HG03045 (cell line): ENCODE measurements around the gene BICDL2.
A peak's percentile ranks its signal among the peaks of the same experiment; 100 is the strongest.

Experiments used
- ATAC-seq: cut with Tn5 transposase; IDR thresholded peaks from one replicate; pipeline ENCODE4 v1.9.1; 2021; ENCODE audit warnings: mild to moderate bottlenecking, moderate library complexity; ENCODE audit not compliant: unreplicated experiment

BICDL2 gene

DNA sequence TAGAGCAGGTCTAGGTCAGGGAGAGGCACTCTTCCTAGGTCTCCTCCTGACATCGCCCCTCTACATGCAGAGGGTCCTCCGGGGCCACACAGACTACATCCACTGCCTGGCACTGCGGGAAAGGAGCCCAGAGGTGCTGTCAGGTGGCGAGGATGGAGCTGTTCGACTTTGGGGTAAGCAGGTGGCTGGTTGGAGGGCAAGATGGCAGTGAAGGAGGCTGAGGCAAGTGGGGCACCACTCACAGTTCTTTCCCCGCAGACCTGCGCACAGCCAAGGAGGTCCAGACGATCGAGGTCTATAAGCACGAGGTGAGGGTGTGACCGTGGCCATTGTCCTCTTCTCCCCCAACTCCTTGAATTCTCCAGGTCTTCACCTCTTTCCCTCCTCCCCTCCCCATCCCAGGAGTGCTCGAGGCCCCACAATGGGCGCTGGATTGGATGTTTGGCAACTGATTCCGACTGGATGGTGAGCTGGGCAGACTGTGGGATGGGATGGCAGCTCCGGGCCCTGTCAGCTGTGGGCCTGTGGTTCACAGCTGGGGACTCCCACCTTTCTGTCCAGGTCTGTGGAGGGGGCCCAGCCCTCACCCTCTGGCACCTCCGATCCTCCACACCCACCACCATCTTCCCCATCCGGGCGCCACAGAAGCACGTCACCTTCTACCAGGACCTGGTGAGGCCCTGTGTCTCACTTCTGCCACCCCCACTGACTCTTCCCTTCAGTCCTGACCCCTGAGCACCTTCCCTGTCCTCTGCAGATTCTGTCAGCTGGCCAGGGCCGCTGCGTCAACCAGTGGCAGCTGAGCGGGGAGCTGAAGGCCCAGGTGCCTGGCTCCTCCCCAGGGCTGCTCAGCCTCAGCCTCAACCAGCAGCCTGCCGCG lies 9.9 kb downstream of the BICDL2 start:
- ATAC-seq = no peak

DNA sequence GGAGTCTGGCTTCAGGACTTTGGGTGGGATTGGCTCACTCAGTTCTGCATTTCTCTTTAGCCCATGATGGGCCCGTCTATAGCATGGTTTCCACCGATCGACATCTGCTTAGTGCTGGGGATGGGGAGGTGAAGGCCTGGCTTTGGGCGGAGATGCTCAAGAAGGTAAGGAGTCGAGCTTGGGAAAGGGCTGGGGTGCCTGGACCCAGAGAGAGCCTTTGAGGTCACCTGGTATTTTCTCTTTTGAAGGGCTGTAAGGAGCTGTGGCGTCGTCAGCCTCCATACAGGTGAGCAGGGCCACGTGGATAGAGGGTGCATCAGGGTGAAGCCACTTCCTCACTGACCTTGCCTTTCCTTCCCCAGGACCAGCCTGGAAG lies 10.8 kb downstream of the BICDL2 start:
- no peak for ATAC-seq

DNA sequence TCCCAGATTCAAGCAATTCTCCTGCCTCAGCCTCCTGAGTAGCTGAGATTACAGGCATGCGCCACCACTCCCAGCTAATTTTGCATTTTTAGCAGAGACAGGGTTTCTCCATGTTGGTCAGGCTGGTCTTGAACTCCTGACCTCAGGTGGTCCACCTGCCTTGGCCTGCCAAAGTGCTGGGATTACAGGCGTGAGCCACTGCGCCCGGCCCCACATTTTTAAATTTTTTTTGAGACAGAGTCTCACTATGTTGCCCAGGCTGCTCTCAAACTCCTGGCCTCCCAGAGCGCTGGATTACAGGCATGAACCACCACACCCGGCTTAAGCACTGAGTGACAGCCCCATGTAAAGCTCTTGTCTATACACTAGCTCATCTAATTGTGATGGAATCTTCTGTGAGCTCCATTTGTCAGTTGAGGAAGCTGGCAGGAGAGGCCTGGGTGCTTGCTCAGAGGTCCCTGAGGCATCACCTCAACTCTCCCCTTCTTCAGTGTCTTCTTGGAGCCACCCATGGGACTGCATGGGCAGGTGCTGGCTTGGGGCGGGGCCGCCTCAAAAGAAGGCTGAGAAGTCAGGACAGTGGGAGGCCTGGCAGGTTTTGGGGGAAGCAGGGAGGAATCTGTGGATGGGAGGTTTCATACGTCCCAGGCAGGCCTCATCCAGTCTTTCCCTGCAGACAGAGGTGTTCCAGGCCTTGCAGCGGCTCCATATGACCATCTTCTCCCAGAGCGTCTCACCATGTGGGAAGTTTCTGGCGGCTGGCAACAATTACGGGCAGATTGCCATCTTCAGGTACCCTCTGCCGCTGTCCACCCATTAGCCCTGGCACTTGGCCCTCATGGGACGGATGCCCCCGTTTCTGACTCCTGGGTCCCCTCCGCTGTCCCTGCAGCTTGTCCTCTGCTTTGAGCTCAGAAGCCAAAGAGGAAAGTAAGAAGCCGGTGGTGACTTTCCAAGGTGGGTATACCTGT lies 11.4 kb downstream of the BICDL2 start:
- ATAC-seq = no peak

DNA sequence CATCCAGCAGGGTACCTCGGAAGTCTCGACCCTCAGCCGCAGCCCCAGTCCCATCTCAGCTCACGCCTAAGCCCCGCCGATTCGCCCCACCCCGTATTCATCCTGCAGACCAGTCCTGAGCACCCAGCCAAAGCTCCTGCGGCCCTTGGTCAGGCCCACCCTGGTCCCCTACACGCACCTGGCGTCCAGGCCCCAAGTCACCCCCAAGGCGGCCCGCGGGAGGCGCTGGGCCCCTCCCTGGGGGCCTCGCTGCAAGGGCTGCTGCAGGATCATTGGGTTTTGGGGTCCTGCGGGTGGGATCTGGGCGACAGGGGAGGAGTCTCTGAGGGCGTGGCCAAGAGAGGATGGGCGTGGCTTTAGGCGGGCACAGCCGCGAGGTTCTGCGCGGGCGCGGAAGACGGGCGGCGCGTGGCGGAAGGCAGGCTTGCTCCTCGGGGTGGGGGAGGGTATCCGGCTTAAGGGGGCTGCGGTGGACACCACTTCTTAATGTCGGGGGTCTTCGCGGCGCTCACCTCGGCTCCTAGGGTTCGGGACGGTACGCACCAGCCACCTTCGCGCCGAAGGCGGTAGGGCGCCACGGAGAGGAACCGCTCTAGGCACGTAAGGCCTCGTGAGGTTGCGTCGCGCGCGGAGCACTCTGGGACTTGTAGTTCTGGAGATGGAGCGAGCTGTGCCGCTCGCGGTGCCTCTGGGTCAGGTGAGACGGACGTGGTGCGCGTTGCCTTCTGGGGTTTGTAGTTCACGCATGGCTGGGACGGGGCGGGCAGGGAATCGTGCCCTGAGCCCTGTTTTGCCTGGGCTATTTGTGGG lies 12.9 kb downstream of the BICDL2 start, which contains the start of the genes HCFC1R1 and THOC6:
Gene HCFC1R1 (minus strand): TSS at position 274 of the 810 bp plus-strand sequence. CDS start 1 bp downstream, at position 273.
Gene THOC6 (plus strand): TSS at position 367 of the 810 bp plus-strand sequence. CDS start 292 bp downstream, at position 659.
- peak; percentile 67 for ATAC-seq

DNA sequence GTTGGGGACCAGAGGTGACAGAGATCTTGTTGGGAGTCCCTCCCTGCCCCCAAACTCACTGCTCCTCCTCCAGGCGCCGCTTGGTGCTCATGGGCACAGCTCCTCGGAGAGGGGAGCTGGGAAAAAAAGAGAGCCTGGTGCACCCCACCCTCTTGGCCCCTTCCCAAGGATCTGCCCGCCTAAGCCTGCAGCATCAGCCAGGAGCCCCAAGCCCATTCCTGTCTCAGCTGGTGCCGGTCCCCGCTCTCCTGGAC lies 13.4 kb downstream of the BICDL2 start:
- ATAC-seq = no peak

DNA sequence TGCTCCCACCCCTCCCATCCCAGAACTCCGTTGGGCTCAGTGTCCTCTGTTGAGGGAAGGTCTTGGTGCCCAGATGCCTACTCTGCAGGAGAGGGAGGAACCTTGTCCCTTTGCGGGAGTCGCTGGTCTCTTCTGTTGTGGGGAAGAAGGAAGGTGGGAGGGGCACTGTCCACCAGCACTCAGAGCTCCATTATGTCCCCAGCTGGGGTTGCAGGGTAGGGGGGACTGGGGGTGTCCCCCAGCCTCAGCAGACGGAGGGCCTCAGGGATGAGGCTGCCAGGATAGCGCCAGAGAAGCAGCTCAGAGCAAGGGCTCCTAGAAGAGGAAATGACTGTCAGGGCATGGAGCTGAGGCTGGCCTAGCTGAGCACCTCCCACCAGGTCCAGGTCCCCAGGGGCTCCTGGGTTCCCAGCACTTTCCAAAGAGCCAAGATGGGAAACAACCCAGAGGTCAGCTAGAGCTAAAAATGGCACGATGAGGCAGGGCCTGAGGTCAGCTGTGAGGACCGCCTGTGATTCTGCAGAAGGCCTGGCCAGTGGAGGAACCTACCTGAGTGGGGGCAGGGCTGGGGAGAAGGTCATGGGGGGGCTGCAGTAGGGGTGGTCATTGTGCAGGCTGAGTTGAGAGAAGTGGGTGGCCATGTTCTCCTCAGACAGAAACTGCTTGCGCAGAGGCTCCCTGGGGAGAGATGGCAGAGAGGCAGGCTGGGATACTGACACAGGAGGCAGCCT lies 13.9 kb downstream of the BICDL2 start:
- ATAC-seq = no peak

DNA sequence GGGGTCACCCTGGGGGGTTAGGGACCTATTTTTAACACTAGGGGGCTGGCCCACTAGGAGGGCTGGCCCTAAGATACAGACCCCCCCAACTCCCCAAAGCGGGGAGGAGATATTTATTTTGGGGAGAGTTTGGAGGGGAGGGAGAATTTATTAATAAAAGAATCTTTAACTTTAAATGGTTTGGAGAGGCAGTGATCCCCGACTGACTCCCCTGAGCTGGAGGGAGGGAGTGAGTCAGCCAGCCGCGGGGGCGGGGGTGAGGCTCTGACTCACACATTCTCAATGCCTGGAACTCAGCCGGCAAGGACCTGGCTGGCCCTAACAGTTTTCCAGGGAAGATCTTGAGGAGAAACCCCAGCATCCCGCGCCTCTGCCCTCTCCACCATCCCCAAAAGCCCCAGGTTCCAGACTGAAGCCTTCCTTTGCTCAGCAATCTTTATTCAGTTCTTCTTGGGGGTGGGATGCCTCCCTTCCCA lies 14.5 kb downstream of the BICDL2 start:
- ATAC-seq = no peak

DNA sequence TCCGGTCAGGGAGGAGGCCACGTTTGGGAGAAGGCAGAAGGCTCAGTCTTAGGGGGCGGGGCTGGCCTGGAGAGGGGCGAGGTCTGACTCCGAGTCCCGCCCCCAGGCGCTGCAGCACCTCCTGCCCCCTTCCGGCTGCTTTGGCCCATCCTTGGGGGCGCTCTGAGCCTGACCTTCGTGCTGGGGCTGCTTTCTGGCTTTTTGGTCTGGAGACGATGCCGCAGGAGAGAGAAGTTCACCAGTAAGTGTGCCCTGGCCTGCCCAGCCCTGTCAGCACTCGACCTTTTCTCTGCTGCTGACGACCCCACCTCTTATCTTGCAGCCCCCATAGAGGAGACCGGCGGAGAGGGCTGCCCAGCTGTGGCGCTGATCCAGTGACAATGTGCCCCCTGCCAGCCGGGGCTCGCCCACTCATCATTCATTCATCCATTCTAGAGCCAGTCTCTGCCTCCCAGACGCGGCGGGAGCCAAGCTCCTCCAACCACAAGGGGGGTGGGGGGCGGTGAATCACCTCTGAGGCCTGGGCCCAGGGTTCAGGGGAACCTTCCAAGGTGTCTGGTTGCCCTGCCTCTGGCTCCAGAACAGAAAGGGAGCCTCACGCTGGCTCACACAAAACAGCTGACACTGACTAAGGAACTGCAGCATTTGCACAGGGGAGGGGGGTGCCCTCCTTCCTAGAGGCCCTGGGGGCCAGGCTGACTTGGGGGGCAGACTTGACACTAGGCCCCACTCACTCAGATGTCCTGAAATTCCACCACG lies 15.1 kb downstream of the BICDL2 start:
- ATAC-seq = no peak

DNA sequence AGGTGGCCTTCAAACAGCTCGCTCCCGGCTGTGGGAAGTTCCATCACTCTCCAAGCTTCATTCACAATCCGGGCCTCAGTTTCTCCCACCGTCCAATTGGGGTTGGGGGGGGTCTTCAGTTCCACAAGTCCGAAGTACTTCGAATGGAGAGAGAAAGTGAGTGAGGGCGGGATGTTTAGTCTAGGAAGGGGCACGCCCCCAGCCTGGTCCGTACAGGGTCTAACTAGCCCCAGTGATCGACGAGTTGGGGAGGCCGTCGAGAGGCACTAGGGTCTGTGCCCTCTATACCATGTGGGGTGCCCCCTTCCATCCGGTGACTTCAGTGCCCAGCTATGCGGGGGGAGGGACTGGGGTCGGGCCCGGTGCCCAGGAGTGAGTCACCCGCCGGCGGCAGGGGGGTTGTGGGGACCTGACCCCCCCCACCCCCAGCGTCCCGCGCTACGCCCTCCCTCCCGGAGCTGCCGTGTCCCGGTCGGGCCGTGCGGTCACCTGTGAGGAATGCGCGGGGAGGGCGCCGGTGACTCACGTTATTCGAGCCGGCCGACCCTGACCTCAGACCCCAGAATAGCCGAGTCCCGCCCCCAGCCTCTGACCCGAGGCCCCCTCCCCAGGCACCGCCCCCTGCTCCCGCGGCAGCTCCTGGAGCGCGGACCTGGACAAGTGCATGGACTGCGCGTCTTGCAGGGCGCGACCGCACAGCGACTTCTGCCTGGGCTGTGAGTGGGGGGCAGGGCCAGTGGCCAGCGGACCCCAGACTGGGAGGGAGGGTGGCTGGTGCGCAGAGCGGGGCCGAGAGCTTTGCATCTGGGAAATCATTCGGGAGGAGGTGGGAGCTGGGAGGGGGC lies 15.9 kb downstream of the BICDL2 start:
- no peak for ATAC-seq

DNA sequence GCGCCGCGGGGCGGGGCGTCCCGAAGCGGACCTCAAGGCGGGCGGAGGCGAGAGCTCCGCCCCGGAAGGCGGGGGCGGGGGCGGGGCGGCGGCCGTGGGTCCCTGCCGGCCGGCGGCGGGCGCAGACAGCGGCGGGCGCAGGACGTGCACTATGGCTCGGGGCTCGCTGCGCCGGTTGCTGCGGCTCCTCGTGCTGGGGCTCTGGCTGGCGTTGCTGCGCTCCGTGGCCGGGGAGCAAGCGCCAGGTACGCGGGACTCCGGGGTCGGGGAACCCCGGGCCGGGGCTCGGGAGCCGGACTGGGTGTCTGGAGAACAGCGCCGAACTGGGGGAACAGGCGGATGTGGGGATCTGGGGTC lies 16.5 kb downstream of the BICDL2 start, which contains the start of gene TNFRSF12A:
Gene TNFRSF12A (plus strand): TSS at position 122 of the 357 bp plus-strand sequence. CDS start 30 bp downstream, at position 152.
- ATAC-seq = no peak

DNA sequence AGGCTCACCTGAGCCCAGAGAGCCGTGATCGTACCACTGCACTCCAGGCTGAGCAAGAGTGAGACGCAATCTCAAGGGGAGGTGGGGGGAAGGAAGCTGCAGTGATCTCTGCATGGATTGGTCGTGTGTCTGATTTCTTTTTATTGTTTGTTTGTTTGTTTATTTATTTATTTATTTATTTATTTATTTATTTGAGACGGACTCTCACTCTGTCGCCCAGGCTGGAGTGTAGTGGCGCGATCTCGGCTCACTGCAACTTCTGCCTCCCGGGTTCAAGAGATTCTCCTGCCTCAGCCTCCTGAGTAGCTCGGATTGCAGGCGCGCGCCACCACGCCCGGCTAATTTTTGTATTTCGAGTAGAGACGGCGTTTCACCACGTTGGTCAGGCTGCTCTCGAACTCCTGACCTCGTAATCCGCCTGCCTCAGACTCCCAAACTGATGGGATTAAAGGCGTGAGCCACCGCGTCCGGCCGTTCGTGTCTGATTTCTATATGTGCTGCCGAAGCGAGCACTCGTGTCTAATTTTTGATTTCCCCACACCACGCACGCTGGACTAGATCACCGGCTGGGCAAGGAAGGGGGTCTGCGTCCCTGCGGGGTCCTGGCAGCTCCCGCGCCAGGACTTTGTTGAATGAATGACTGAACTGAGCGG lies 17.0 kb downstream of the BICDL2 start:
- ATAC-seq = no peak

DNA sequence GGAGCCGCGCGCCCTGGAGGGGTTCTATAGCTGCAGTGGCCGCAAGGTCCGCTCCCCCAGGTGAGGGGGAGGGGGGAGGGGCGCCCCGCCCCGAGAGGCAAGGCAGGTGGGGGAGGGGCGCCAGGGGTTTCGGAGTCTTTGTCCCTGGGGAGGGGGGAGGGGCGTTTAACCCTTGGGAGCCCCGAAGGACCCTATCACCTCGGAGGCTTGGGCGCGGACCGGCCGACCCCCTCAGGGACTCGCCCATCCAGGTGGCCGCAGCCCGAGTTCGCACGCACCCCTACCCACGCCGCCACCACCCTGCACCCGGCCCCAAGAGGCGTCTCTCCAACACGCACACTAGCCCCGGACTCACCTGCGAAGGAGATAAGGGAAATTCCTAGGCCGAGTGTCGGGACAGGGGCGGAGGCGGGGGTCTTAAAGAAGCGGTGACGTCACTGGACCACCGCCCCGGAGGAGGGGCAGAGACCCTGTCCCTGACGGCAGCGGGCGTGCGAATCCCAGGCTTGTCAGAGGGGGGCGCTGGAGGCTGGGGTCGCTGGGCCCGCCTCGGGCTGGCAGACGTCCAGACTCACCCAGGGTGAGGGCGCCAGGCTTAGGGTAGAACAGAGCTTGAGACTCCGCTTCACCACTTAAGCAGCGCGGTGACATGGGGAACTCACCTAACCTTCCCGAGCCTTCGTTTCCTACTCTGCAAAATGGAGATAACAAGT lies 18.8 kb downstream of the BICDL2 start, which contains the start of gene CLDN6:
Gene CLDN6 (minus strand): TSS at position 390 of the 713 bp plus-strand sequence. CDS start 2,162 bp downstream, outside the sequence.
- no peak for ATAC-seq

DNA sequence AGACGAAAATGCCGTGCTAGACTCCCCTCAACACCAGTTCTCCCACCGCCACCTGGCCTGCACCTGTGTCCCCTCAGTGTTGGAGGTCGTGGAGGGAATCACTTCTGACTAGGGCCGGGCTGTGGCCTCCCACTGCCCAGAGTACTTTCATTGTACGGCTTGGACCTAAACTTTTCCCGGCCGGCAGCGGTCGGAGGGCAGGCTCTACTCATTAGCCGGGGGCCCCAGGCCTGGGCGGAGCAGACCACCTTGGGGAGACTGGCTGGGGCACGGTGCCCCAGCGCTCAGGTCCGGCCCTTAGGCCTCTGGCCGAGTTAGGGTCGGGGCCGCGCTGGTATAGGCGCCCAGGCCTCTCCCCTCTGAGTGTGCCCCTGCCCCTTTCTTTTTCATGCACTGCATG lies 19.4 kb downstream of the BICDL2 start:
- ATAC-seq = no peak

DNA sequence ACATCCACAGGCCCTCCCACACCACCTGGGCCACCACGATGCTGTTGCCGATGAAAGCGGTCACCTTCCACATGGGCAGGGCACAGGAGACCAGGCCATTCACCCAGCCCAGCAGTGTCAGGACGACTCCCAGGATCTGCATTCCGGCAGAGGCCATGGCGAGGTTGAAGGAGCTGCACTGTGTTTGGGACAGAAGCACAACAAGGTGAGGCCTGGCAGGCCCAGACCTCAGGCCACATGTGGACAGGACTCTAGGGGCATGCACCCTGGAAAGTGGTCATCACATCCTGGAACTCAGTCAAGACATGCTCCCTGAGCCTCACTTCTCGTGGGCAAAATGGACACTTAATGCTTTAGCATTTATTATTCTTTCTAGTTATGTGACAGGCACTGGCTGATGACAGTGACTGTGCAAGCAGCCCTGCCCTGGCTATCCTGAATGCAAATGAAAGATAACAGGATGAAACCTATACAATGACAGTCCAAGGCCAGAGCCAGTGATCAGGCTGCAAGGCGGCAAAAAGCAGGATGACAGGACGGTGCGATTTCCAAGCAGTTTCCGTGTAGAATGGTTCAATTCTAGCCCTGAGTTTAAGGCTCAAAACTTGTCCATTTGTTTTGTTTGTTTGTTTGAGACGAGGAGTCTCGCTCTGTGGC lies 20.8 kb downstream of the BICDL2 start:
- no peak for ATAC-seq

DNA sequence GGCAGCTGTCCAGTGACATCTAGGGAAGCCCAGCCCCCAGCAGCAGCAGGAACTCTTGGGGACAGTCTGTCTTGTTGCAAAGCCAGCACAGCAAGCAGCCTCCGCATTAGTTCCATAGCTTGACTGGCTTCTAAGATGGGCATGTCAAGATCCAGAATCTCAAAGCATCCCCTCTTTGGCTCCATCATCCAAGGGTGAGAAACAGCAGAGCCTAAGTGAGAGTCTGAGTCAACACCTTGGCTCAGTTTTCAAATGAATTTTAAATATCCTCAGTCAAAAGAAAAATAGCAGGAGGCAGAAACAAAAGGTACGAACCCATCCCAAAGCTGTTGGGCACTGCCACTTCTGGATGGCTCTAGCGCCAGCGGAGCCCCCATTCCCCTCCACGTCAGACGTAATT lies 21.8 kb downstream of the BICDL2 start:
- ATAC-seq = no peak

DNA sequence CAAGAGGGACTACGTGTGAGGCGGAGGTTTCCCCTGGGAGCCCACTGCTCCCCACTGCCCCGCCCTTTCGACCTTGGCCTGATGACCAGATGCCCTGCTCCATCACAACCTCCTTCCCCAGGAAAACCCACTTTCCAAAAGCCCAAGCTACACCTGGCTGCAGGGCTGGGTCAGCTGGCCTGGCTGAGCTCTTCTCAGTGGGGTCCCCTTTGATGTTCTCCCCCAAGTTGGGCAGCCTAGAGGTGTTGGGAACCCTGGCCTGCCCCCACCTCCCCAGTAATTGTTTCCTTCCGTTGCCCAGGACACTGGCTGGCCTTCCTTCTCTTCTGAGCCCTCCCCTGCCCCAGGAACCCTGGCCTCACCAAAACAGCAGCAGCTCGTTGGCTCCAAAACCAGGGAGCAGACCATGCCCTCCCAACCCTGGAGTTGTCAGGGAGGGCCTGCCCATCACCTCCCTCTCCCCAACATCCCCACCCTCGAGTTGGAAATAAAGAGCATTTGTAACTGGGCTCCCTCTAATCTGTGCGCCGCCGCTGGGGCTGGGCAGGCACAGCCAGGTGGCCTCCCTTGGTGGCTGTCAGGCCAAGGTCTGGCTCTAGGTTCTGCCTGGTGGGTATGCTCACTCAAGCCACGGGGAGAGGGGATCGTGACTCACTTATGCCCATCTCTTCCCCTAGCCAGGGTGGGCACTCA lies 22.6 kb downstream of the BICDL2 start:
- ATAC-seq = no peak
